K562 (cell line): ENCODE results near the gene EIF1. TPM values are rescaled to one million over a fixed set of nuclear protein-coding genes. Genes with fewer than 3 reads are reported as not detected.
"Not testable (repeated sequence)": the region's sequence is repeated elsewhere in the genome, so short reads cannot be mapped to it uniquely, and the experiment has no call there.

Experiments used
- ATAC-seq: fragments of 200-7000 bp; cut with Tn5 transposase; 3 replicates; pipeline ENCODE4 v1.9.1; 2020; ENCODE audit warnings: moderate library complexity
- BruUV-seq: library from RNA; stranded (reverse); fragments of 400-500 nt; replicated peaks from 2 replicates; lab custom pipeline; 2021; lab: Mats Ljungman, UMichigan
- CTCF ChIA-PET: fragments of 300-600 bp; formaldehyde crosslinking; extraction: SDS; loops from one replicate; lab custom pipeline; 2021; ENCODE audit warnings: low intra/inter-chr PET ratio; lab: Yijun Ruan, JAX
- POLR2A ChIA-PET: fragments of 300-600, 350-650 bp; sonication (Branson Sonifier 250); formaldehyde crosslinking; extraction: SDS; loops from one replicate; lab custom pipeline; 2021; ENCODE audit warnings: antibody characterized with exemption, inconsistent platforms; lab: Yijun Ruan, JAX
- DNase-seq, 4 experiments: peaks; one replicate each; pipeline versions ENCODE4 v3.0.0 to v3.0.0-alpha.2; 2011 to 2018; ENCODE audit warnings: low spot score in 3 of 4, mixed read lengths in 3 of 4; ENCODE audit errors: extremely low read depth in 1 of 4
- FAIRE-seq: peaks from 2 replicates; lab custom pipeline; 2011; peaks lifted over from hg19 to GRCh38; lab: Jason Lieb, UNC
- H2AFZ ChIP-seq: 2 replicates; pipeline ENCODE4 v1.6.0; 2011; ENCODE audit warnings: low read depth, low read length, control low read depth, inconsistent platforms
- H3K27ac ChIP-seq: fragments of 200-600 bp; 3 replicates; pipeline ENCODE4 v1.8.0; 2011; ENCODE audit warnings: low read depth, mild to moderate bottlenecking, control low read depth, inconsistent platforms, low read length, moderate library complexity, mixed read lengths; ENCODE audit errors: extremely low read depth
- H3K27me3 ChIP-seq, 2 experiments: fragments of 300-600 bp in 1 of 2; 2 replicates in 1 of 2; 3 replicates in 1 of 2; pipeline versions ENCODE4 v1.6.0 to v1.8.0; 2011; ENCODE audit warnings: inconsistent platforms in 2 of 2, low read length in 2 of 2, mild to moderate bottlenecking in 1 of 2, mixed read lengths in 1 of 2, moderate library complexity in 1 of 2; ENCODE audit not compliant: control insufficient read depth in 2 of 2, insufficient read depth in 2 of 2
- H3K36me3 ChIP-seq: fragments of 300-600 bp; 3 replicates; pipeline ENCODE4 v1.8.0; 2011; ENCODE audit warnings: mild to moderate bottlenecking, low read length, inconsistent platforms; ENCODE audit not compliant: control insufficient read depth, insufficient read depth
- H3K4me1 ChIP-seq, 2 experiments: fragments of 200-600 bp in 1 of 2; replicated peaks in 1 of 2; 2 replicates in 1 of 2; 3 replicates in 1 of 2; pipeline versions ENCODE4 v1.5.1 to v1.8.0; 2011; ENCODE audit warnings: inconsistent platforms in 2 of 2, low read length in 2 of 2, mild to moderate bottlenecking in 1 of 2, mixed read lengths in 1 of 2, moderate library complexity in 1 of 2; ENCODE audit not compliant: control insufficient read depth in 2 of 2, insufficient read depth in 2 of 2
- H3K4me2 ChIP-seq: 2 replicates; pipeline ENCODE4 v1.6.1; 2011; ENCODE audit warnings: low read length, control low read depth, inconsistent platforms, mixed read lengths; ENCODE audit not compliant: insufficient read depth
- H3K4me3 ChIP-seq: fragments of 200-600 bp; sonication (generic), shearing (Covaris generic); 2 replicates; pipeline ENCODE4 v1.5.1; 2016; ENCODE audit warnings: control low read depth, inconsistent platforms
- H3K79me2 ChIP-seq: fragments of 200-600 bp; 3 replicates; pipeline ENCODE4 v1.8.0; 2011; ENCODE audit warnings: low read length, inconsistent platforms; ENCODE audit not compliant: control insufficient read depth, insufficient read depth
- H3K9ac ChIP-seq, 2 experiments: 2 replicates each; pipeline versions ENCODE4 v1.6.0 to v1.6.1; 2011; ENCODE audit warnings: low read depth in 2 of 2, low read length in 2 of 2, control low read depth in 1 of 2, inconsistent platforms in 1 of 2, mild to moderate bottlenecking in 1 of 2, mixed read lengths in 1 of 2; ENCODE audit not compliant: insufficient read depth in 1 of 2
- H3K9me1 ChIP-seq: one replicate; pipeline ENCODE4 v1.6.0; 2011; ENCODE audit warnings: inconsistent platforms, mild to moderate bottlenecking, low read length, moderate library complexity; ENCODE audit not compliant: control insufficient read depth, insufficient read depth
- H3K9me3 ChIP-seq: replicated peaks from 2 replicates; pipeline ENCODE4 v1.5.1; 2011; ENCODE audit warnings: low read depth, low read length, inconsistent platforms; ENCODE audit not compliant: control insufficient read depth, insufficient read depth
- H4K20me1 ChIP-seq: replicated peaks from 2 replicates; pipeline ENCODE4 v1.6.1; 2011; ENCODE audit warnings: low read length, inconsistent platforms, mixed read lengths; ENCODE audit not compliant: control insufficient read depth, insufficient read depth
- CEBPB ChIP-seq: fragments of 450-650 bp; IDR thresholded peaks from 2 replicates; pipeline ENCODE4 v1.6.1; 2016; ENCODE audit warnings: missing genetic modification characterization, missing compliant biosample characterization
- FOXJ3 ChIP-seq: sonication (generic); formaldehyde crosslinking; IDR thresholded peaks from 2 replicates; pipeline ENCODE4 v1.4.0; 2020; ENCODE audit warnings: mild to moderate bottlenecking, missing genetic modification reagents
- KDM1A ChIP-seq, 2 experiments: fragments of 450-650 bp; IDR thresholded peaks; 2 replicates each; pipeline ENCODE4 v1.6.1; 2016; ENCODE audit warnings: mild to moderate bottlenecking in 2 of 2
- PRDM10 ChIP-seq: fragments of 450-650 bp; IDR thresholded peaks from 2 replicates; pipeline ENCODE4 v1.6.1; 2018; ENCODE audit not compliant: partially characterized antibody
- ZNF121 ChIP-seq: sonication (generic); formaldehyde crosslinking; conservative IDR thresholded peaks from 2 replicates; pipeline ENCODE4 v1.8.0; 2022; ENCODE audit warnings: missing genetic modification reagents
- WGBS: fragments of 100-300 bp; shearing (Covaris generic); methylation state at CpG from one replicate; pipeline ENCODE4 v1.1.6; 2016; ENCODE audit warnings: low coverage, mixed read lengths; ENCODE audit not compliant: insufficient coverage; ENCODE audit errors: missing lambda C conversion rate; 5-methylcytosine and 5-hydroxymethylcytosine counted together
- in situ Hi-C: fragments of 300-500 bp; cut with MboI; formaldehyde crosslinking; loops from 4 replicates; pipeline ENCODE4 v1.15.0; 2018; ENCODE audit warnings: inconsistent platforms, mixed read lengths
- intact Hi-C: fragments of 100-400 bp; cut with micrococcal nuclease; formaldehyde crosslinking; loops from 2 replicates; pipeline ENCODE4 v1.14.2; 2022
- polyA plus RNA-seq, 8 experiments: library from polyadenylated mRNA; depleted of rRNA in 4 of 8; stranded (reverse) in 5 of 8; unstranded in 3 of 8; fragments of >200 nt; fragmentation: Nextera tagmentation in 2 of 8; fragmentation: Illumina TruSeq in 1 of 8; extraction: Ambion mirVana in 2 of 8; extraction: Trizol in 1 of 8; gene quantifications; 2 replicates each; pipeline versions ENCODE4 v1.2.1 to v1.2.3, GENCODE V29; 2011 to 2014; ENCODE audit warnings: inconsistent platforms in 1 of 8, missing spikeins in 1 of 8
- total RNA-seq, 7 experiments: library from RNA; depleted of rRNA in 6 of 7; stranded (reverse); fragments of >200 nt in 6 of 7; fragmentation: Illumina TruSeq in 2 of 7; extraction: Trizol in 2 of 7; gene quantifications; 2 replicates each; pipeline versions ENCODE4 v1.2.1 to v1.2.3, GENCODE V29; 2011 to 2021; ENCODE audit warnings: low replicate concordance in 1 of 7

Gene EIF1
- total and polyA plus RNA-seq, 9 of the 15 experiments (the other 6 are each of a cell fraction or from before 2014, with no cell fraction given) = 67.0 to 1,204 (median 320) TPM

GRCh38 chr17:41700843-41701242 is 12.2 kb downstream of the EIF1 start:
- H4K20me1 ChIP-seq, H2AFZ ChIP-seq, H3K79me2 ChIP-seq, H3K27me3 ChIP-seq, FAIRE-seq, intact Hi-C loops, H3K9me3 ChIP-seq, H3K4me3 ChIP-seq, in situ Hi-C loops, BruUV-seq, DNase-seq, CTCF ChIA-PET, H3K9ac ChIP-seq, H3K4me2 ChIP-seq, ATAC-seq, H3K27ac ChIP-seq, H3K36me3 ChIP-seq, H3K9me1 ChIP-seq: not testable (repeated sequence)
- POLR2A ChIA-PET = interaction anchor here (12.4 kb wide), 1 partner anchor 10 kb away, joined by 174 read pairs; the partner anchor contains the start of gene EIF1
- TF ChIP-seq ZNF121 (peak; percentile 89), KDM1A (IDR thresholded peaks at IDR 0.05) (0 out of 4 replicates have a peak, but pooled peaks of 1 of the 2 experiments have one; percentile 12)
- peaks cover 6 to 10% of the 10 kb centered on the region in 2 experiments; a peak in 3 of 5 replicates for H3K4me1 ChIP-seq
- 29% methylated on average over 3 of the region's 3 CpGs for WGBS

- CTCF ChIA-PET = interaction anchor here (0.6 kb wide), 1 partner anchor 173 kb away, joined by 3 read pairs; no protein-coding TSS in a partner anchor
- ATAC-seq (no peak), DNase-seq (no peak), FAIRE-seq (no peak)
- in situ Hi-C loops (no loop called here), intact Hi-C loops (no loop called here)
- H3K9me3 ChIP-seq = no peaks in the 10 kb centered on the region
- H3K27ac ChIP-seq = no peak overlapping the region
- H3K9ac ChIP-seq = no peak overlapping the region
- no peak overlapping the region for H3K4me2 ChIP-seq
- no peak overlapping the region for H2AFZ ChIP-seq
- H3K4me1 ChIP-seq = no peaks in the 10 kb centered on the region; a peak in 1 of 5 replicates
- no peaks in the 10 kb centered on the region for H4K20me1 ChIP-seq
- POLR2A ChIA-PET = interaction anchor here (12.4 kb wide), 1 partner anchor 12 kb away, joined by 174 read pairs; the partner anchor contains the start of gene EIF1
- TF ChIP-seq CEBPB (tag) (peak; percentile 49), FOXJ3 (CRISPR knock-in tag) (no peak), PRDM10 (peak; percentile 72)
- no peaks in the 10 kb centered on the region for H3K79me2 ChIP-seq
- no peaks in the 10 kb centered on the region for H3K9me1 ChIP-seq
- no peaks in the 10 kb centered on the region for H3K27me3 ChIP-seq
- BruUV-seq = no TSS peak
- H3K4me3 ChIP-seq = no peak overlapping the region
- WGBS = 37% methylated on average over 8 of the region's 8 CpGs
- H3K36me3 ChIP-seq = no peaks in the 10 kb centered on the region
Measured at GRCh38 chr17:41702712-41703111, 14.0 kb downstream of the EIF1 start.
